K562 (cell line): ENCODE measurements around the gene GEMIN7. TPM values are rescaled to one million over a fixed set of nuclear protein-coding genes. Genes with fewer than 3 reads are reported as not detected.
A peak's percentile ranks its signal among the peaks of the same experiment; 100 is the strongest.

Experiments
- NUFIP1 ChIP-seq: fragments of 450-650 bp; IDR thresholded peaks from 2 replicates; pipeline ENCODE4 v1.6.1; 2018; ENCODE audit not compliant: partially characterized antibody
- POLR2AphosphoS2 ChIP-seq: IDR thresholded peaks from 2 replicates; pipeline ENCODE4 v1.6.1; 2012; ENCODE audit warnings: low read length, improper control_type of control experiment
- SIN3A ChIP-seq, 2 experiments: fragments of 150-350 bp in 1 of 2; IDR thresholded peaks; 2 replicates each; pipeline ENCODE4 v1.6.1; 2011 to 2016; ENCODE audit warnings: borderline replicate concordance in 2 of 2, low read depth in 2 of 2, low read length in 2 of 2, mild to moderate bottlenecking in 2 of 2, moderate library complexity in 2 of 2; ENCODE audit not compliant: control insufficient read depth in 1 of 2
- TAF1 ChIP-seq: IDR thresholded peaks from 2 replicates; pipeline ENCODE4 v1.6.1; 2011; ENCODE audit warnings: mild to moderate bottlenecking, low read length, moderate library complexity; ENCODE audit not compliant: insufficient read depth, control insufficient read depth, severe bottlenecking; ENCODE audit errors: extremely low read depth
- TFAM ChIP-seq: fragments of 250-450 bp; sonication (Bioruptor Pico); conservative IDR thresholded peaks from 2 replicates; pipeline ENCODE4 v1.5.0; 2021; ENCODE audit warnings: mild to moderate bottlenecking, moderate library complexity
- ZNF12 ChIP-seq: sonication (generic); formaldehyde crosslinking; IDR thresholded peaks from 2 replicates; pipeline ENCODE4 v1.4.0; 2020; ENCODE audit warnings: mild to moderate bottlenecking, missing genetic modification reagents
- ZNF175 ChIP-seq: fragments of 200-800 bp; sonication (Bioruptor generic); IDR thresholded peaks from 2 replicates; pipeline ENCODE4 v1.6.1; 2016; ENCODE audit warnings: low read depth, mild to moderate bottlenecking, missing genetic modification characterization, missing compliant biosample characterization
- ZNF668 ChIP-seq: fragments of 250-450 bp; sonication (Bioruptor Pico); IDR thresholded peaks from 2 replicates; pipeline ENCODE4 v1.8.0; 2022; ENCODE audit warnings: mild to moderate bottlenecking, inconsistent platforms
- polyA plus RNA-seq, 8 experiments: library from polyadenylated mRNA; depleted of rRNA in 4 of 8; stranded (reverse) in 5 of 8; unstranded in 3 of 8; fragments of >200 nt; fragmentation: Nextera tagmentation in 2 of 8; fragmentation: Illumina TruSeq in 1 of 8; extraction: Ambion mirVana in 2 of 8; extraction: Trizol in 1 of 8; gene quantifications; 2 replicates each; pipeline versions ENCODE4 v1.2.1 to v1.2.3, GENCODE V29; 2011 to 2014; ENCODE audit warnings: inconsistent platforms in 1 of 8, missing spikeins in 1 of 8
- total RNA-seq, 7 experiments: library from RNA; depleted of rRNA in 6 of 7; stranded (reverse); fragments of >200 nt in 6 of 7; fragmentation: Illumina TruSeq in 2 of 7; extraction: Trizol in 2 of 7; gene quantifications; 2 replicates each; pipeline versions ENCODE4 v1.2.1 to v1.2.3, GENCODE V29; 2011 to 2021; ENCODE audit warnings: low replicate concordance in 1 of 7
- TF ChIP-seq, protein P1 (sequence below), 2 experiments: fragments of 150-350 bp in 1 of 2; IDR thresholded peaks; 2 replicates each; pipeline ENCODE4 v1.6.1; 2012 to 2016; ENCODE audit warnings: low read depth in 2 of 2, low read length in 2 of 2, mild to moderate bottlenecking in 1 of 2, moderate library complexity in 1 of 2
- TF ChIP-seq, protein P2 (sequence below): sonication (generic); formaldehyde crosslinking; IDR thresholded peaks from 2 replicates; pipeline ENCODE4 v1.9.0; 2022; ENCODE audit warnings: mild to moderate bottlenecking, missing genetic modification reagents
- TF ChIP-seq, protein P3 (sequence below): fragments of 250-450 bp; sonication (Bioruptor Pico); IDR thresholded peaks from 2 replicates; pipeline ENCODE4 v1.4.0; 2020
- TF ChIP-seq, protein P4 (sequence below): sonication (generic); formaldehyde crosslinking; IDR thresholded peaks from 2 replicates; pipeline ENCODE4 v1.8.0; 2022; ENCODE audit warnings: mild to moderate bottlenecking, missing genetic modification reagents

GEMIN7 gene
- total and polyA plus RNA-seq, 9 of the 15 experiments (the other 6 are each of a cell fraction or from before 2014, with no cell fraction given): 23.1 to 124 (median 54.9) TPM

DNA sequence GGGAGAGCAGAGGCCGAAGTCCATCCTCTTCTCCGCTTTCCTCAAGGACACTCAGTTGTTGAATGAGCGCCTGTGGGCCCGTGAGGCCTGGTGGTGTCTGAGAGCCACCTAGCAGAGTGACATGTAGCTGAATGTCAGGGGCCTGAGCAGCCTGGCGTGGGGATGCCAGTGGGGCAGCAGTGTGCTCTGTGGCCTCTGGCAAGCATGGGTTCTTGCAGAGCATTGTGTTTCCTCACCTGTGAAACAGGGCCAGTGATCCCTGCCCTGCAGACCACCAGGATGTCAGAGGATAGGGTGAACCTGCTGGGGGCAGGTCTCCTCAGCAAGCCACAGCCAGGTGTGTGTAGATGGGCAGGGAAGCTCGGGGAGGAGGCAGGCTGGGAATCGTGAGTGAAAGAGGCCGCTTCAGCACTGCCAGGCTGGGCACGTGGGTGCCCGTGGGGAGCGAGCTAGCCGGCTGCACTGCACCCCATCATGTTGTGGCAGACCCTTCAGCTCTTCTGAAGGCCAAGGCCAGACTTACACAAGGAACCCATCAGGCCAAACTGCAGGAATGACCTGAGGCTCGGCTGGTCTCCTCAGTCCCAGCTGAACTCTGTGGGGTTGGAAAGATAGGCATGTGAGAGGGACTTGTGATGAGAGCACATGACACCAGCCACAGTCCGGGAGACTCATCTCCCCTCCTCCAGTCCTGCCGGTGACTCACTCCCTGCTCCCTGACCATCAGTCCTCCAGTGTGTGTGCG is 18.9 kb downstream of the GEMIN7 start (continued):
- TF ChIP-seq TAF1: no peak
- no peak for TF ChIP-seq ZNF668 (CRISPR knock-in tag)
- TF ChIP-seq SIN3A (IDR thresholded peaks at IDR 0.05; ENCODE audit: borderline replicate concordance in 2 of 2, control insufficient read depth in 1 of 2, low read depth in 2 of 2, low read length in 2 of 2): peak in 1 of 2 experiments; percentile 88; a peak in 1 of 4 replicates
- TF ChIP-seq POLR2AphosphoS2: no peak
- TF ChIP-seq, protein P1, sequence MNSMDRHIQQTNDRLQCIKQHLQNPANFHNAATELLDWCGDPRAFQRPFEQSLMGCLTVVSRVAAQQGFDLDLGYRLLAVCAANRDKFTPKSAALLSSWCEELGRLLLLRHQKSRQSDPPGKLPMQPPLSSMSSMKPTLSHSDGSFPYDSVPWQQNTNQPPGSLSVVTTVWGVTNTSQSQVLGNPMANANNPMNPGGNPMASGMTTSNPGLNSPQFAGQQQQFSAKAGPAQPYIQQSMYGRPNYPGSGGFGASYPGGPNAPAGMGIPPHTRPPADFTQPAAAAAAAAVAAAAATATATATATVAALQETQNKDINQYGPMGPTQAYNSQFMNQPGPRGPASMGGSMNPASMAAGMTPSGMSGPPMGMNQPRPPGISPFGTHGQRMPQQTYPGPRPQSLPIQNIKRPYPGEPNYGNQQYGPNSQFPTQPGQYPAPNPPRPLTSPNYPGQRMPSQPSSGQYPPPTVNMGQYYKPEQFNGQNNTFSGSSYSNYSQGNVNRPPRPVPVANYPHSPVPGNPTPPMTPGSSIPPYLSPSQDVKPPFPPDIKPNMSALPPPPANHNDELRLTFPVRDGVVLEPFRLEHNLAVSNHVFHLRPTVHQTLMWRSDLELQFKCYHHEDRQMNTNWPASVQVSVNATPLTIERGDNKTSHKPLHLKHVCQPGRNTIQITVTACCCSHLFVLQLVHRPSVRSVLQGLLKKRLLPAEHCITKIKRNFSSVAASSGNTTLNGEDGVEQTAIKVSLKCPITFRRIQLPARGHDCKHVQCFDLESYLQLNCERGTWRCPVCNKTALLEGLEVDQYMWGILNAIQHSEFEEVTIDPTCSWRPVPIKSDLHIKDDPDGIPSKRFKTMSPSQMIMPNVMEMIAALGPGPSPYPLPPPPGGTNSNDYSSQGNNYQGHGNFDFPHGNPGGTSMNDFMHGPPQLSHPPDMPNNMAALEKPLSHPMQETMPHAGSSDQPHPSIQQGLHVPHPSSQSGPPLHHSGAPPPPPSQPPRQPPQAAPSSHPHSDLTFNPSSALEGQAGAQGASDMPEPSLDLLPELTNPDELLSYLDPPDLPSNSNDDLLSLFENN (IDR thresholded peaks at IDR 0.05; ENCODE audit: low read depth in 2 of 2, low read length in 2 of 2): no peak
- no peak for TF ChIP-seq NUFIP1
- TF ChIP-seq TFAM (CRISPR knock-in tag): no peak
- TF ChIP-seq, protein P2, sequence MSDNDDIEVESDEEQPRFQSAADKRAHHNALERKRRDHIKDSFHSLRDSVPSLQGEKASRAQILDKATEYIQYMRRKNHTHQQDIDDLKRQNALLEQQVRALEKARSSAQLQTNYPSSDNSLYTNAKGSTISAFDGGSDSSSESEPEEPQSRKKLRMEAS: peak; percentile 82
- TF ChIP-seq, protein P3, sequence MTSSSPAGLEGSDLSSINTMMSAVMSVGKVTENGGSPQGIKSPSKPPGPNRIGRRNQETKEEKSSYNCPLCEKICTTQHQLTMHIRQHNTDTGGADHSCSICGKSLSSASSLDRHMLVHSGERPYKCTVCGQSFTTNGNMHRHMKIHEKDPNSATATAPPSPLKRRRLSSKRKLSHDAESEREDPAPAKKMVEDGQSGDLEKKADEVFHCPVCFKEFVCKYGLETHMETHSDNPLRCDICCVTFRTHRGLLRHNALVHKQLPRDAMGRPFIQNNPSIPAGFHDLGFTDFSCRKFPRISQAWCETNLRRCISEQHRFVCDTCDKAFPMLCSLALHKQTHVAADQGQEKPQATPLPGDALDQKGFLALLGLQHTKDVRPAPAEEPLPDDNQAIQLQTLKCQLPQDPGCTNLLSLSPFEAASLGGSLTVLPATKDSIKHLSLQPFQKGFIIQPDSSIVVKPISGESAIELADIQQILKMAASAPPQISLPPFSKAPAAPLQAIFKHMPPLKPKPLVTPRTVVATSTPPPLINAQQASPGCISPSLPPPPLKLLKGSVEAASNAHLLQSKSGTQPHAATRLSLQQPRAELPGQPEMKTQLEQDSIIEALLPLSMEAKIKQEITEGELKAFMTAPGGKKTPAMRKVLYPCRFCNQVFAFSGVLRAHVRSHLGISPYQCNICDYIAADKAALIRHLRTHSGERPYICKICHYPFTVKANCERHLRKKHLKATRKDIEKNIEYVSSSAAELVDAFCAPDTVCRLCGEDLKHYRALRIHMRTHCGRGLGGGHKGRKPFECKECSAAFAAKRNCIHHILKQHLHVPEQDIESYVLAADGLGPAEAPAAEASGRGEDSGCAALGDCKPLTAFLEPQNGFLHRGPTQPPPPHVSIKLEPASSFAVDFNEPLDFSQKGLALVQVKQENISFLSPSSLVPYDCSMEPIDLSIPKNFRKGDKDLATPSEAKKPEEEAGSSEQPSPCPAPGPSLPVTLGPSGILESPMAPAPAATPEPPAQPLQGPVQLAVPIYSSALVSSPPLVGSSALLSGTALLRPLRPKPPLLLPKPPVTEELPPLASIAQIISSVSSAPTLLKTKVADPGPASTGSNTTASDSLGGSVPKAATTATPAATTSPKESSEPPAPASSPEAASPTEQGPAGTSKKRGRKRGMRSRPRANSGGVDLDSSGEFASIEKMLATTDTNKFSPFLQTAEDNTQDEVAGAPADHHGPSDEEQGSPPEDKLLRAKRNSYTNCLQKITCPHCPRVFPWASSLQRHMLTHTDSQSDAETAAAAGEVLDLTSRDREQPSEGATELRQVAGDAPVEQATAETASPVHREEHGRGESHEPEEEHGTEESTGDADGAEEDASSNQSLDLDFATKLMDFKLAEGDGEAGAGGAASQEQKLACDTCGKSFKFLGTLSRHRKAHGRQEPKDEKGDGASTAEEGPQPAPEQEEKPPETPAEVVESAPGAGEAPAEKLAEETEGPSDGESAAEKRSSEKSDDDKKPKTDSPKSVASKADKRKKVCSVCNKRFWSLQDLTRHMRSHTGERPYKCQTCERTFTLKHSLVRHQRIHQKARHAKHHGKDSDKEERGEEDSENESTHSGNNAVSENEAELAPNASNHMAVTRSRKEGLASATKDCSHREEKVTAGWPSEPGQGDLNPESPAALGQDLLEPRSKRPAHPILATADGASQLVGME (CRISPR knock-in tag): no peak
- TF ChIP-seq, protein P4, sequence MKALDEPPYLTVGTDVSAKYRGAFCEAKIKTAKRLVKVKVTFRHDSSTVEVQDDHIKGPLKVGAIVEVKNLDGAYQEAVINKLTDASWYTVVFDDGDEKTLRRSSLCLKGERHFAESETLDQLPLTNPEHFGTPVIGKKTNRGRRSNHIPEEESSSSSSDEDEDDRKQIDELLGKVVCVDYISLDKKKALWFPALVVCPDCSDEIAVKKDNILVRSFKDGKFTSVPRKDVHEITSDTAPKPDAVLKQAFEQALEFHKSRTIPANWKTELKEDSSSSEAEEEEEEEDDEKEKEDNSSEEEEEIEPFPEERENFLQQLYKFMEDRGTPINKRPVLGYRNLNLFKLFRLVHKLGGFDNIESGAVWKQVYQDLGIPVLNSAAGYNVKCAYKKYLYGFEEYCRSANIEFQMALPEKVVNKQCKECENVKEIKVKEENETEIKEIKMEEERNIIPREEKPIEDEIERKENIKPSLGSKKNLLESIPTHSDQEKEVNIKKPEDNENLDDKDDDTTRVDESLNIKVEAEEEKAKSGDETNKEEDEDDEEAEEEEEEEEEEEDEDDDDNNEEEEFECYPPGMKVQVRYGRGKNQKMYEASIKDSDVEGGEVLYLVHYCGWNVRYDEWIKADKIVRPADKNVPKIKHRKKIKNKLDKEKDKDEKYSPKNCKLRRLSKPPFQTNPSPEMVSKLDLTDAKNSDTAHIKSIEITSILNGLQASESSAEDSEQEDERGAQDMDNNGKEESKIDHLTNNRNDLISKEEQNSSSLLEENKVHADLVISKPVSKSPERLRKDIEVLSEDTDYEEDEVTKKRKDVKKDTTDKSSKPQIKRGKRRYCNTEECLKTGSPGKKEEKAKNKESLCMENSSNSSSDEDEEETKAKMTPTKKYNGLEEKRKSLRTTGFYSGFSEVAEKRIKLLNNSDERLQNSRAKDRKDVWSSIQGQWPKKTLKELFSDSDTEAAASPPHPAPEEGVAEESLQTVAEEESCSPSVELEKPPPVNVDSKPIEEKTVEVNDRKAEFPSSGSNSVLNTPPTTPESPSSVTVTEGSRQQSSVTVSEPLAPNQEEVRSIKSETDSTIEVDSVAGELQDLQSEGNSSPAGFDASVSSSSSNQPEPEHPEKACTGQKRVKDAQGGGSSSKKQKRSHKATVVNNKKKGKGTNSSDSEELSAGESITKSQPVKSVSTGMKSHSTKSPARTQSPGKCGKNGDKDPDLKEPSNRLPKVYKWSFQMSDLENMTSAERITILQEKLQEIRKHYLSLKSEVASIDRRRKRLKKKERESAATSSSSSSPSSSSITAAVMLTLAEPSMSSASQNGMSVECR: no peak
- TF ChIP-seq ZNF175: no peak
- no peak for TF ChIP-seq ZNF12 (CRISPR knock-in tag)
